NB4 (cell line): ENCODE results near the gene KRTAP4-1.

ENCODE experiments used
- CTCF ChIP-seq: IDR thresholded peaks from one replicate; pipeline ENCODE4 v1.5.1; 2012; ENCODE audit warnings: low read depth, low read length
- MAX ChIP-seq: IDR thresholded peaks from 2 replicates; pipeline ENCODE4 v1.6.1; 2011; ENCODE audit warnings: low read depth, low read length
- POLR2A ChIP-seq: IDR thresholded peaks from 2 replicates; pipeline ENCODE4 v1.6.1; 2011; ENCODE audit warnings: mild to moderate bottlenecking; ENCODE audit not compliant: insufficient read length; ENCODE audit errors: extremely low read depth

GRCh38 chr17:41199421-41200078, 14.8 kb upstream of the KRTAP4-1 start:
- no peak for TF ChIP-seq CTCF
- TF ChIP-seq POLR2A, result no peak
- TF ChIP-seq MAX, result no peak
